DOHH2 (cell line): ENCODE measurements around the gene C12orf76.
"Not testable (repeated sequence)": the region's sequence is repeated elsewhere in the genome, so short reads cannot be mapped to it uniquely, and the experiment has no call there.

Source experiments
- H3F3A ChIP-seq: fragments of 200-600 bp; sonication (generic), shearing (Covaris generic); 2 replicates; pipeline ENCODE4 v1.6.0; 2016; ENCODE audit warnings: antibody characterized with exemption, mild to moderate bottlenecking; ENCODE audit not compliant: control insufficient read depth, insufficient read depth
- H3K27ac ChIP-seq: fragments of 200-600 bp; sonication (generic); 2 replicates; pipeline ENCODE4 v1.5.1; 2014; ENCODE audit warnings: low read depth, mild to moderate bottlenecking, low read length, moderate library complexity
- H3K27me3 ChIP-seq: fragments of 200-600 bp; sonication (generic); 2 replicates; pipeline ENCODE4 v1.6.1; 2014; ENCODE audit warnings: mild to moderate bottlenecking, low read length, mixed read lengths; ENCODE audit not compliant: control insufficient read depth
- H3K36me3 ChIP-seq: fragments of 200-600 bp; sonication (generic); 2 replicates; pipeline ENCODE4 v1.6.1; 2014; ENCODE audit warnings: mild to moderate bottlenecking, low read length, moderate library complexity, mixed read lengths; ENCODE audit not compliant: control insufficient read depth
- H3K4me1 ChIP-seq: fragments of 200-600 bp; sonication (generic); 2 replicates; pipeline ENCODE4 v1.6.1; 2014; ENCODE audit warnings: mild to moderate bottlenecking, low read length, mixed read lengths; ENCODE audit not compliant: control insufficient read depth
- H3K4me2 ChIP-seq: fragments of 200-600 bp; sonication (generic); 2 replicates; pipeline ENCODE4 v1.6.0; 2014; ENCODE audit warnings: mild to moderate bottlenecking, low read length, moderate library complexity
- H3K4me3 ChIP-seq: fragments of 200-600 bp; sonication (generic); 2 replicates; pipeline ENCODE4 v1.5.1; 2014; ENCODE audit warnings: mild to moderate bottlenecking, low read length, mixed read lengths
- H3K79me2 ChIP-seq: fragments of 200-600 bp; sonication (generic); 2 replicates; pipeline ENCODE4 v1.6.1; 2014; ENCODE audit warnings: mild to moderate bottlenecking, low read length, mixed read lengths; ENCODE audit not compliant: control insufficient read depth
- H3K9me2 ChIP-seq: fragments of 200-600 bp; sonication (generic); replicated peaks from 2 replicates; pipeline ENCODE4 v1.6.1; 2014; ENCODE audit warnings: mild to moderate bottlenecking, low read length, mixed read lengths; ENCODE audit not compliant: control insufficient read depth
- H3K9me3 ChIP-seq: fragments of 200-600 bp; sonication (generic); 2 replicates; pipeline ENCODE4 v1.6.1; 2014; ENCODE audit warnings: antibody characterized with exemption, low read length, mixed read lengths; ENCODE audit not compliant: control insufficient read depth, insufficient read depth
- H4K20me1 ChIP-seq: fragments of 200-600 bp; sonication (generic); 2 replicates; pipeline ENCODE4 v1.6.0; 2014; ENCODE audit warnings: low read depth, mild to moderate bottlenecking, antibody characterized with exemption, low read length, moderate library complexity; ENCODE audit not compliant: control insufficient read depth, insufficient read depth
- EZH2phosphoT487 ChIP-seq: fragments of 200-600 bp; sonication (generic); IDR thresholded peaks from 2 replicates; pipeline ENCODE4 v1.6.1; 2017; ENCODE audit warnings: borderline replicate concordance, mild to moderate bottlenecking, antibody characterized with exemption, low read length, moderate library complexity, mixed read lengths
- TF ChIP-seq, protein P1 (sequence below): fragments of 200-600 bp; sonication (generic); IDR thresholded peaks from one replicate; pipeline ENCODE4 v1.5.1; 2014; ENCODE audit warnings: antibody characterized with exemption, mild to moderate bottlenecking, low read depth, low read length; ENCODE audit not compliant: poor library complexity, severe bottlenecking

C12orf76 gene

DNA sequence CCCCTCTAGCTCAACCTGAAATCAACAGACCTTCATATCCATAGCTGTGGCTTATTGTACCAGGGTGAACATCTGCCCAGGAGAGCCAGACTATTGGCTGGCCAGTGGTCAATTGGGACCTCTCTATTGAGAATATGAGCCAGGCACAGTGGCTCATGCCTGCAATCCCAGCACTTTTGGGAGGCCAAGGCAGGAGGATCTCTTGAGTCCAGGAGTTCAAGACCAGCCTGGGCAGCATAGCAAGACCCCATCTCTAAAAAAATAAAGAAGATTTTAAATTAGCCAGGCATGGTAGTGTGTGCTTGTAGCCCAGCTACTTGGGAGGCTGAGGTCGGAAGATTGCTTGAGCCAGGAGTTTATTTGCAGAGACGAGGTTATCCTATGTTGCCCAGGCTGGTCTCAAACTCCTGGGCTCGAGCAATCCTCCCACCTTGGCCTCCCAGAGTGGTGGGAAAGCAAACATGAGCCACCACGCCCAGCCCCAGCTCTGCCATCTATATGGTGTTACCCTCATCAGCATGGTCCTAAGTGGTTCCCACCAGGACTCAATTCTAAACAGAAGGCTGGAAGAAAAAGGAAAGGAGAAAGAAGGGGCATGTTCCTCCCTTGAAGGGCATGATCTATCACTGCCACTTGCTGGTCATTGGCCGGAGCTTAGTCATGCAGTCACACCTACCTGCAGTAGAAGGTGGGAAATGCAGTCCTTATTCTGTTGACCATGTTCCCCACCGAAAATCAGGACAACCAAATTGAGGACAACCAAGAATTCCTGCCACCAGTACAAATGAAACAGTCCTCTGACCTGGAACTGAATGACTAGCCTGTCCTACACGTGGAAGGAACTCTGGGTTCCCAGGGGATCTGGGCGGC is 42.2 kb upstream of the C12orf76 start:
- Histone ChIP-seq H3K27ac (no peak overlapping the region), H3K9me3 (no peaks in the 10 kb centered on the region), H3K27me3 (peaks cover 25% of the 10 kb centered on the region), H4K20me1 (no peaks in the 10 kb centered on the region), H3K9me2 (no peaks in the 10 kb centered on the region), H3K36me3 (no peaks in the 10 kb centered on the region), H3K4me2 (no peak overlapping the region), H3K4me3 (no peak overlapping the region), H3K79me2 (no peaks in the 10 kb centered on the region), H3F3A (no peaks in the 10 kb centered on the region), H3K4me1 (no peaks in the 10 kb centered on the region)
- no peak for TF ChIP-seq EZH2phosphoT487
- TF ChIP-seq, protein P1, sequence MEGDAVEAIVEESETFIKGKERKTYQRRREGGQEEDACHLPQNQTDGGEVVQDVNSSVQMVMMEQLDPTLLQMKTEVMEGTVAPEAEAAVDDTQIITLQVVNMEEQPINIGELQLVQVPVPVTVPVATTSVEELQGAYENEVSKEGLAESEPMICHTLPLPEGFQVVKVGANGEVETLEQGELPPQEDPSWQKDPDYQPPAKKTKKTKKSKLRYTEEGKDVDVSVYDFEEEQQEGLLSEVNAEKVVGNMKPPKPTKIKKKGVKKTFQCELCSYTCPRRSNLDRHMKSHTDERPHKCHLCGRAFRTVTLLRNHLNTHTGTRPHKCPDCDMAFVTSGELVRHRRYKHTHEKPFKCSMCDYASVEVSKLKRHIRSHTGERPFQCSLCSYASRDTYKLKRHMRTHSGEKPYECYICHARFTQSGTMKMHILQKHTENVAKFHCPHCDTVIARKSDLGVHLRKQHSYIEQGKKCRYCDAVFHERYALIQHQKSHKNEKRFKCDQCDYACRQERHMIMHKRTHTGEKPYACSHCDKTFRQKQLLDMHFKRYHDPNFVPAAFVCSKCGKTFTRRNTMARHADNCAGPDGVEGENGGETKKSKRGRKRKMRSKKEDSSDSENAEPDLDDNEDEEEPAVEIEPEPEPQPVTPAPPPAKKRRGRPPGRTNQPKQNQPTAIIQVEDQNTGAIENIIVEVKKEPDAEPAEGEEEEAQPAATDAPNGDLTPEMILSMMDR, result no peak

DNA sequence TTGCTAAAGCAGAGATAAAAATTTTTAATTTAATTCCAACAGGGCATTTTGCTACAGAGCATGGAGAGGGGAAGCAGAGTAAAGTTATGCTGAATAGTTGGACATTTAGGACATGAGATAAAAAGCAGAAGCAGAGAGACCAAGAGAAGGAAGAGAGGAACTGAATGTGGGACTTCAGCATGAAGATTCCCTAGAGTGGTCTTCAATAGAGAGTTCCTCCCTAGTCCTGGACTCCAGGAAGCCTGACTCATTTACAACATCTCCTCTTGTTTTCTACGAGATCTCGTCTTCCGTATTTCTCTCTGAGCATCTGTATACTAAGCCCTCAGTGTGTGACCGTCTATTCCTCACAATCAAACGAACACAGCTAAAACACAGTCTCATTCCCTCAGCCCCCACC is 40.6 kb upstream of the C12orf76 start:
- TF ChIP-seq, protein P1, result no peak
- TF ChIP-seq EZH2phosphoT487, result no peak

DNA sequence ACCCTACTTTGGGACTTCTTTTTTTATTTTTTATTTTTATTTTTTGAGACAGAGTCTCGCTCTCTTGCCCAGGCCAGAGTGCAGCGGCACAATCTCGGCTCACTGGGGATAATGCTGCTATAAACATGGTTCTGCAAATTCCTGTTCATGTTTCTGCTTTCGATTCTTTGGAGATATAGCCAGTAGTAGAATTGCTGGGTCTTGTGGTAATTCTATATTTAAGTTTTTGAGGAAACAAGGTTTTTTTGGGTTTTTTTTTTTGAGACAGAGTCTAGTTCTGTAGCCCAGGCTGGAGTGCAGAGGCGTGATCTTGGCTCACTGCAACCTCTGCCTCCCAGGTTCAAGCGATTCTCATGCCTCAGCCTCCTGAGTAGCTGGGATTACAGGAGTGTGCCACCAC is 39.9 kb upstream of the C12orf76 start:
- not testable (repeated sequence) for H3K4me3 ChIP-seq

More for the DNA sequence above, 40.6 kb upstream of the C12orf76 start:
- Histone ChIP-seq H3K27me3 (peaks cover 27% of the 10 kb centered on the region), H3F3A (no peaks in the 10 kb centered on the region), H3K9me2 (no peaks in the 10 kb centered on the region), H3K79me2 (no peaks in the 10 kb centered on the region), H3K27ac (no peak overlapping the region), H3K4me1 (no peaks in the 10 kb centered on the region), H3K4me3 (no peak overlapping the region), H4K20me1 (no peaks in the 10 kb centered on the region), H3K9me3 (no peaks in the 10 kb centered on the region), H3K4me2 (no peak overlapping the region), H3K36me3 (no peaks in the 10 kb centered on the region)

DNA sequence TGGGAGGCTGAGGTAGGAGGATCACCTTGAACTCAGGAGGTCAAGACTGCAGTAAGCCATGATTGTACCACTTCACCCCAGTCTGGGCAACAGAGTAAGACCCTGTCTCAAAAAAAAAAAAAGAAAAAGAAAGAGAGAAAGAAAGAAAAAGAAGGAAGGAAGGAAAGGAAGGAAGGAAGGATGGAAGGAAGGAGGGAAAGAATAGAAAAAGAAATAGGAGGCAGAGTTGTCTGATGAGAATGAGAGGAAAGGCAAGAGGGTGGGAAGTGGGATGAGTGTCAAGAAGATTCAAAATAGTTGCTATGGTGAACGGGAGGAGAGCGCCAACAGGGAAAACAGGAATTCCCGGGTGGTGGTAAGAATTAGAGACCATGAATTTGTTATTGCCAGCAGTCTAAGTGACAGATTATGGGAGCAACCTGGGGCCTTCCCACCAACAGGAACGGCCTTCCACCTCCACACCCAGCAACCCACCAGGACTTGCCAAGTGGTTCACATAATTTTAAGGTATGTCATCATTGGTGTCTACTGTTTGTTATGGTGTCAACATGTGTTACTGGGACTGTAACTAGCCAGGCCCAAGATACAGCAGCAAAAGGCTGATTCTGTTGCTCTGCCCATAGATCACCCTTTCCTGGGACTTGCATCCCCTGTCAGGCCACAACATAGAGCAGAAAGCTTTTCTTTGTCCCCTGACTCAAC is 36.1 kb upstream of the C12orf76 start:
- H4K20me1 ChIP-seq, result no peaks in the 10 kb centered on the region
- no peak for TF ChIP-seq EZH2phosphoT487
- TF ChIP-seq, protein P1, result no peak
- no peaks in the 10 kb centered on the region for H3F3A ChIP-seq
- no peaks in the 10 kb centered on the region for H3K36me3 ChIP-seq
- H3K4me2 ChIP-seq, result no peak overlapping the region
- H3K79me2 ChIP-seq, result no peaks in the 10 kb centered on the region
- H3K4me3 ChIP-seq, result no peak overlapping the region
- H3K27me3 ChIP-seq, result peaks cover 8% of the 10 kb centered on the region
- no peaks in the 10 kb centered on the region for H3K9me2 ChIP-seq
- H3K9me3 ChIP-seq, result no peaks in the 10 kb centered on the region
- no peak overlapping the region for H3K27ac ChIP-seq
- H3K4me1 ChIP-seq, result peaks cover 11% of the 10 kb centered on the region

More for the DNA sequence above, 39.9 kb upstream of the C12orf76 start:
- peaks cover 23% of the 10 kb centered on the region for H3K27me3 ChIP-seq
- not testable (repeated sequence) for H3K36me3 ChIP-seq, H3K9me2 ChIP-seq, H3F3A ChIP-seq, H3K4me1 ChIP-seq, H3K9me3 ChIP-seq, H4K20me1 ChIP-seq, H3K79me2 ChIP-seq, H3K4me2 ChIP-seq, H3K27ac ChIP-seq
